Testis (tissue), 3 donors: ENCODE data around the gene SLC2A10. TPM values are rescaled to one million over a fixed set of nuclear protein-coding genes. Genes with fewer than 3 reads are reported as not detected.

ENCODE experiments used
- DNase-seq: peaks from one replicate; pipeline ENCODE4 v3.0.0-alpha.2; 2019
- H3K27ac ChIP-seq, 2 donors: fragments of 200-600 bp; sonication (generic); one replicate each; pipeline ENCODE4 v1.5.1; 2019
- H3K27me3 ChIP-seq: fragments of 200-600 bp; sonication (generic); one replicate; pipeline ENCODE4 v1.5.1; 2019
- H3K36me3 ChIP-seq: fragments of 200-600 bp; sonication (generic); one replicate; pipeline ENCODE4 v1.5.1; 2017; ENCODE audit warnings: low read depth; ENCODE audit errors: missing control alignments
- H3K4me1 ChIP-seq: fragments of 200-600 bp; sonication (generic); one replicate; pipeline ENCODE4 v1.5.1; 2019
- H3K4me3 ChIP-seq, 2 donors: fragments of 200-600 bp; sonication (generic); one replicate each; pipeline ENCODE4 v1.5.1; 2017 to 2019
- H3K9me3 ChIP-seq: fragments of 200-600 bp; sonication (generic); one replicate; pipeline ENCODE4 v1.5.1; 2017
- CTCF ChIP-seq, 3 experiments: fragments of 450-650 bp in 2 of 3; fragments of 200-600 bp in 1 of 3; sonication (generic) in 1 of 3; IDR thresholded peaks; one replicate each; pipeline ENCODE4 v1.5.1; 2016 to 2019; ENCODE audit warnings: antibody characterized with exemption in 3 of 3, mild to moderate bottlenecking in 2 of 3, moderate library complexity in 1 of 3
- POLR2A ChIP-seq: fragments of 450-650 bp; IDR thresholded peaks from one replicate; pipeline ENCODE4 v1.6.1; 2017; ENCODE audit warnings: antibody characterized with exemption, mild to moderate bottlenecking, moderate library complexity
- WGBS, 2 donors: methylation state at CpG; one replicate each; pipeline ENCODE4 v1.1.5; 2018; 5-methylcytosine and 5-hydroxymethylcytosine counted together
- intact Hi-C: fragments of 100-400 bp; cut with DNase I; formaldehyde crosslinking; loops from one replicate; pipeline ENCODE4 v1.15.1; 2023; ENCODE audit warnings: low total_unique reads
- polyA plus RNA-seq: library from polyadenylated mRNA; stranded (reverse); fragments of 350-450 nt; fragmentation: Illumina TruSeq; extraction: RNeasy Lipid Tissue Mini Kit (QIAGEN cat#74804); gene quantifications from one replicate; pipeline ENCODE4 v1.2.3, GENCODE V29; 2014; ENCODE audit warnings: low read depth, low replicate concordance; ENCODE audit not compliant: insufficient read depth
- total RNA-seq, 2 donors: library from RNA; depleted of rRNA; stranded (reverse); fragments of >200 nt; gene quantifications; one replicate each; pipeline ENCODE4 v1.2.3, GENCODE V29; 2016

SLC2A10 gene
- total and polyA plus RNA-seq, 3 donors from 2014 or later, result 4.8 to 12.2 (median 12.0) TPM

GRCh38 chr20:46721476-46721875, 12.0 kb downstream of the SLC2A10 start:
- no peaks in the 10 kb centered on the region for H3K36me3 ChIP-seq
- H3K9me3 ChIP-seq, result no peaks in the 10 kb centered on the region
- TF ChIP-seq CTCF (IDR thresholded peaks at IDR 0.05), result no peak
- no peak for TF ChIP-seq POLR2A
- no peak overlapping the region for H3K4me3 ChIP-seq
- no peak overlapping the region for H3K27ac ChIP-seq
- intact Hi-C loops, result no loop called here
- WGBS, 2 donors, result 94 to 100% methylated on average over 1 of the region's 1 CpG
- no peak for DNase-seq
- no peaks in the 10 kb centered on the region for H3K4me1 ChIP-seq
- H3K27me3 ChIP-seq, result no peaks in the 10 kb centered on the region

- TF ChIP-seq POLR2A (no peak), CTCF (IDR thresholded peaks at IDR 0.05) (no peak)
- DNase-seq, result no peak
- H3K36me3 ChIP-seq, result no peaks in the 10 kb centered on the region
- no peaks in the 10 kb centered on the region for H3K9me3 ChIP-seq
- no peak overlapping the region for H3K27ac ChIP-seq
- H3K4me3 ChIP-seq, result no peak overlapping the region
- H3K27me3 ChIP-seq, result no peaks in the 10 kb centered on the region
- intact Hi-C loops, result no loop called here
- H3K4me1 ChIP-seq, result no peaks in the 10 kb centered on the region
- whole genome bisulfite sequencing, 2 donors, result 90 to 93% methylated on average over 2 of the region's 2 CpGs
Observed at GRCh38 chr20:46722450-46722849, 13.0 kb downstream of the SLC2A10 start.

GRCh38 chr20:46723039-46723438, 13.6 kb downstream of the SLC2A10 start:
- TF ChIP-seq POLR2A, result no peak
- TF ChIP-seq CTCF (IDR thresholded peaks at IDR 0.05), result no peak
- intact Hi-C loops, result no loop called here
- Histone ChIP-seq H3K27ac (no peak overlapping the region), H3K36me3 (no peaks in the 10 kb centered on the region), H3K9me3 (no peaks in the 10 kb centered on the region), H3K4me1 (no peaks in the 10 kb centered on the region), H3K4me3 (no peak overlapping the region), H3K27me3 (no peaks in the 10 kb centered on the region)
- no peak for DNase-seq
- WGBS, 2 donors, result 92 to 97% methylated on average over 1 of the region's 1 CpG

GRCh38 chr20:46724343-46724959, 15.0 kb downstream of the SLC2A10 start:
- Histone ChIP-seq H3K9me3 (no peaks in the 10 kb centered on the region), H3K4me3 (no peak overlapping the region), H3K4me1 (no peaks in the 10 kb centered on the region), H3K27me3 (no peaks in the 10 kb centered on the region), H3K27ac (no peak overlapping the region), H3K36me3 (no peaks in the 10 kb centered on the region)
- TF ChIP-seq CTCF (IDR thresholded peaks at IDR 0.05) (no peak), POLR2A (no peak)
- WGBS, 2 donors, result 38 to 53% methylated on average over 1 of the region's 1 CpG
- no peak for DNase-seq
- intact Hi-C loops, result no loop called here
